ENCODE data around the gene ELL3.
"Not testable (repeated sequence)": the region's sequence is repeated elsewhere in the genome, so short reads cannot be mapped to it uniquely, and the experiment has no call there.

The ELL3 gene

DNA sequence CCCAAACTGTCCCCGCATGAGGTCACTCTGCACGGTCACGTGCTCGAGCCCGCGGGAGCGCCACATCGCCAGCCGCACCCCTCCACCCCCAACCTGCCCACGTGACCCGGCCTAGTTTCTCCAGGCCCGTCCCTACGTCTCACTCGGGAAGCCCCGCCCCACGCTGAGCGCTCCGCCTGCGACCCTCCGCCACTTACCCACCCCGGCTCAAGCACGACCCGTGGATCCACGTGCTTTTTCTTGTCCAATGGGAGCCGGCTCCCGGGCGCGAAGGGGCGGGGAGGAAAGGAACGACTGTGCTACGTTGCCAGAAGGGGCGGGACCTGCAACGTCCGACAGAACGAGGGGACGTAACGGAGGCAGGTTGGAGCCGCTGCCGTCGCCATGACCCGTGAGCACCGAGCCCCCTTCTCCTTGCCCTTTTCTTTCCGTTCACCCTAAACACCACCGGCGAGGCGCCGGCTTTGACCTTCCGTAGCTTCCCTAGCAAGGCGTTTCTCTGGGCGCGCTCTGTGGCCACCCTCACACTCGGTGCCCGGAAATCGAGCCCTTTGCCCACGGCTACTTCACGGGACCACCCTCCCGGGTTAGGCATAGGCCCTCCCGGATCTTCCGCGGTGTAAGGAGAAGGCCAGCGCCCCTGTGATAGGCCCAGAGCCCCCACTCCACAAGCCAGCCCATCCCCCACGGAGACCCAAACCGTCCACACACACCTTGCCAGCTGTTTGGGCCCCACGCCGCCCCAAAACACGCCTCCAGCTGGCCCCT is 15.4 kb upstream of the ELL3 start, which contains the start of gene SERF2:
Gene SERF2 (plus strand): TSS at position 328 of the 768 bp plus-strand sequence. CDS start 57 bp downstream, at position 385.
- DNase-seq (ENCODE audit: low read depth in 2 of 2), result peak; percentile 99

DNA sequence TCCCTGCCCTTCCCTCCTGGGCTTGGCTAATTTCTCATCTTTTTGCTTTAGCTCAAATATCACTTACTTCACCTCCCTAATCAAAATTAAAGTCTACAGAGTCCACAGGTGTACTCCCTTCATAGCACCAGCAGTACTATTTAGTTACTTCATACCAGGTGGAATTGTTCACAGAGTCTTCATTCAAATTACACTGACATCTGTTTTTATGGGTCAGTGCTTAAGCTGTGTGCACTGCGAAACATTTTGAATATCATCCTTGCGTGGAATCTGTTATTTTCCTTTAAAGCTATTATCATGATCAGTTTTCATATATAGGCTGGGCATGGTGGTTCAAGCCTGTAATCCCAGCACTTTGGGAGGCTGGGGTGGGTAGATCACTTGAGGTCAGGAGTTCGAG is 12.6 kb upstream of the ELL3 start:
- DNase-seq (ENCODE audit: low read depth in 2 of 2), result no peak

DNA sequence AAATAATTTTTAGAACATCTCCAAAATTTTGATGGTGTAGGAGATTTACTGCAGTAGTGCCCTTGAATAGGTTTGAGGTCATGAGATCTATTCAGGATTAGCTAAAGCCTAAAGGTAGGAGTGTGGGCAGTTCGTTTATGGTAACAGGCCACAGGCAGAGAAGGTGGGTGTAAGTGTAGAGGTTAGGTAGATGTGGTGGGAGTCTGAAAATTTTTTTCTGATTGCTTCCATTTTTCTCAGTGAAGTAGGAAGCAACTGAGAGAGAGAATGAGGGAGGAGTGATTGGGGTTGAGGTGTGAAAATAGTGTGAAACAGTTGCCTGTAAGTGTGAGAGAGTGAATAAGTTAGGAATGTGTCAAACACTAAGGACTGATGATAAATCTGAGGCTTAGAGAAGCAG is 2.2 kb upstream of the ELL3 start:
- no peak for DNase-seq (ENCODE audit: low read depth in 2 of 2)

DNA sequence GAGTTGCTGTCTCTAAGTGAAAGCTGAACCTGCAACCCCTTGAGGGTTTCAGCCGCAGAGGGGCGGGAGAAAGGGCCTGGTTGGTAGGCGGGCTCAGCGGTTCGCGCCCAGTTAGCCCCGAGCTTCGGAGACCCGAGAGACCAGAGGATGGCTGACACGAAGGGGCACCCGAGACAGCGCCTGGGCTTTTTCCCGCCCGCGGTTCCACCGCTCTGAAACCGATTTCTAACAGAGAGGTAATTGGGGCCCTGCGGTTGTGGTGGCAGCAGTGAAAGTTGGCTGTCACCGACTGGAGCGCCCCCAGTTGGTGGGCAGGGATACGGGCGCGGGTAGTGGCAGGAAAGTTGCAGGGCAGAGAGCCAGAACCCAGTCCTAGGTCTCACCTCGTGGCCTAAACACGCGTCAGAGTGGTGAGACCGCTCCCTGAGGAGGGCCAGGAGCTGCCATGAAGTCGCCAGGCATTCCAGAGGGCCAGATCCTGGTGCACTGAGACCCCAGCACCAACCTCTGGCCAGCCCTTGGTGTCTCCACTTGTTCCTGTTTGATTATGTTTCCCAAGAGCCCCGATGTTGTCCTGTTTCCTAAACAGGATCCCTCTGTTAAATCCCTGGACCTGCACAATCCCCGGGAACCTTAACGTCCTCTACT is 625 bp upstream of the ELL3 start:
- peak; percentile 58 to 67 for DNase-seq (ENCODE audit: low read depth in 2 of 2)

DNA sequence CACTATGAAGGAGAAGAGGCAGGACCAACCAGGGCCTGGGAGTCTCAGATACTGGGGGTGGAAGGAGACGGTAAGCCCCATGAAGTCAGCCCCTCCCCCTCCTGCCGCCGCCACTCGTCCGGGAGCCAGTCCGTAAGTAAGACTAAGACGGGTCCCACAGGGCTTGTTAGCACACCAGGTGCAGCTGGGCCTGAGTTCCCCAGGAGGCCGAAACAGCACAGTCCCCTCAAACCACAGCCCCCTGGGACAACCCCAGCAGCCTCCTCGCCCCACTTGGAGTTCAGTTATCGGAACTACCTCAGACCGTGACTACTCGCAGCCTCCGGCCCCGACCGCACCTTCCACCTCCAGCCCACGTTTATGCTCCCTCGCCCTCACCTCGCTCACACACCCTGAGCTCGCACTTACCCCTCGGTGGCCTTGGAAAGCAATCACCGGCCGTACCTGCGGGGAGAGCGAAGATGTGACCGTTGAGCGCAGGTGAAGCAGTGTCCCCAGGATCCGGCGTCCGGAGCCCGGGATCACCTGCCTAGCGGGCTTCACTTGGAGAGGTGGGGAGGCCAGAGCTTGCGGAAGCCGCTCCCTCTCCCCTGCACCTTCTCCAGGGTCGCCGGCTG is 557 bp downstream of the ELL3 start:
- DNase-seq (ENCODE audit: low read depth in 2 of 2), result no peak

DNA sequence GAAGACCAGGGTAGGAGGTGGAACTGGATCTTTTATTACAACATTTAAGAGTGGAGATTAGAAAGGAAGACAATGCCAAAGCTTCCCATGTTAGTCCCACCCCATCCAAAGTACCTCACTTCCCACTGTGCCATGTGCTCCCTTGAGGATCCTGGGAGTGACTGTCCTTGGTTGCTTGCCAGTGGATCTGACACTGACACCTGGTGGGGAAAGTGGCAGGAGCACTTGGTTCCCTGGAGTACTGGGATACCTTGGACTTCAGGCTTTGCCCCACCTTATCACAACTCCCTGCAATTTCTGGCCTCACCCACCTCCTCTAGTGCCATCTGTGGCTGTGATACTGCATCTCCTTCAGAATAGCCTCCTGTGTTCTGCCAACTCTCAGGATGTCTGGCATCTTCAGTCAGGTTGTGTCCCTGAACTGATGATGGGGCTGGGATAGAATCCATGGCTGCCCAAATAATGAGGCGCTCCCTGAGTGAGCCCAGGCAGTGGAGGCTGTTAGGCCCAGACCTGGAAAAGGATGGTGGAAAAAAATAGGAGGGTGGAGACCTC is 1.3 kb downstream of the ELL3 start:
- DNase-seq (ENCODE audit: low read depth in 2 of 2), result no peak

DNA sequence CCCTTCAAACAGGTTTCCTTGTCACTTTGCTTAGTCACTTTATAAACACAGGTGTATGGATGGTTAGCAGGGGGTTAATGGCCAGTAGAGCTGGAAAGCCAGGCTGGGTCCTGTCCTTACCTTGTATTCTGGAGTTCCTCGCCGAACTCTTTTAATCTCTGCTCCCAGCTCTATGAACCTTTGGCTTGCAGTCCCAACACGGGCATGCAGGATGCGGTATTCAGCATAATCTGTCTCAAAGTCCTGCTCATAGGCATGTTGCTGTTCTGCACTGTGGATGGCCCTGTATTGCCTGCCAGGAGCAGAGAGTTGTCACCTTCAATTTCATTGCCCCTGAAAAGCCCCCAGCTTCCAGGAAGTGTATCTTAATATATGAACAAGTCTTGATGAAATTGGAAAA is 2.7 kb downstream of the ELL3 start:
- no peak for DNase-seq (ENCODE audit: low read depth in 2 of 2)

DNA sequence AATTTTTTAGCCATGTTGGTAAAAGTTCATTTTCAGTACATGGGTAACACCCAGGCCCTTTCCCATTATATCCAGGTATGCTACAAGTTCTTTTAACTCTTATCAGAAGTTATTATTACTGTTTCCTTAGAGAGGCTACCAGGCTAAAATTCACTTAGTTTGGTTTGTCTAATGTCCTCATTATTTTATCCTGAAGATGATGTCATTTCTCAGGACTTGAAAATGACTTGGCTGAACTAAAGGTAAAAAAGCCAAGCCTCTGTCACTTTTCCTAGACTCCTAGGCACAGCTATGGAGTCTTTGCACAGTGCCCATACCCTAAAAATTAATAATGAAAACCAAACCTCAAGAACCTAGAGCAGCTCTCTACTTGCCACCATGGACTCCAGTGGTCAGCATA is 4.1 kb downstream of the ELL3 start:
- DNase-seq (ENCODE audit: low read depth in 2 of 2), result no peak

DNA sequence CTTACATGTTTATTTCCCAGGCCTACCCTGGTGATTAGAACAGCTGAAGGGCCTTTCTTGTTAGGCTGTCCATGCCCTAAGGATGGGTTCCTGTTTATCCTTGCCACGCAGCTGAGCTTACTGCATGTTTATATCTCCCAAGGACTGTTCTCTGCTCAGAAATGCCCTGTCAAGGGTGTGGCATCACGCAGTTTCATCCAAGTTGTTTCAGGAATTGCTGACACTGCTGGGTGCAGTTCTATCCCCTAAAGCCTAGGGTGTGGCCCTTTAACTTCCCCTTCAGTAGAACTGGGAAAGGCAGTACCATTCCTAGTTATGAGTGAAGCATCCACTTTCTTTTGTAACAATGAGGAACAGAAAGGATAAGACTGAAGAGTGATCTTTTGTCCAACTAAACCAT is 5.0 kb downstream of the ELL3 start:
- DNase-seq (ENCODE audit: low read depth in 2 of 2), result no peak

DNA sequence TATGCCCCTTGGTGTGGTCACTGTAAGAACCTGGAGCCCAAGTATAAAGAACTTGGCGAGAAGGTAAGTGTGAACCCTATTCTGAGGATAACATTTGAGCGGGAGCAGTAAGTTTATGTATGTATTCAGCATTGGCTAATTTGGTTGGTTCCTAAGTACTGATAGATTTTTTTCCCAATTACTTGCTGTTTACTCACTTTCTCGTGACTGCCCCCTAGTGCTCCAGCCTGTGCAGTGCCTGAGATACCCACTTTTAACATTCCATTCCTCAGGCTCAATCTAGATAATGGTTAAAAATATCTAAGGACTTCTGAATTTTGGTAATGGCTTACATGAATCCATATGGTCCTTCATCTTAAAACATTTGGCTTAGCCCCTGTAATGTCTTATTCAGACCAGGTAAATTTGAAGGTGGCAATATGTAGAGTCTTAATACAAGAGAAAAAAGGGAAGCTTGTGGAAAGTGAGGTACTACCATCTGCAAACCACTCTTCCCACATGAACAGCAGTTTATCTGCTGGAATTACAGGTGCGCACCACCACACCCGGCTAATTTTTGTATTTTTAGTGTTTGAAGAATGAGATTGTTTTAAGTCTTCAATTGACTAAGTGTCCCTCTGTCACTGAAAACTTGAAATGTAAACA is 7.1 kb downstream of the ELL3 start:
- peak in 1 of 2 donors; percentile 41 for DNase-seq (ENCODE audit: low read depth in 2 of 2)

DNA sequence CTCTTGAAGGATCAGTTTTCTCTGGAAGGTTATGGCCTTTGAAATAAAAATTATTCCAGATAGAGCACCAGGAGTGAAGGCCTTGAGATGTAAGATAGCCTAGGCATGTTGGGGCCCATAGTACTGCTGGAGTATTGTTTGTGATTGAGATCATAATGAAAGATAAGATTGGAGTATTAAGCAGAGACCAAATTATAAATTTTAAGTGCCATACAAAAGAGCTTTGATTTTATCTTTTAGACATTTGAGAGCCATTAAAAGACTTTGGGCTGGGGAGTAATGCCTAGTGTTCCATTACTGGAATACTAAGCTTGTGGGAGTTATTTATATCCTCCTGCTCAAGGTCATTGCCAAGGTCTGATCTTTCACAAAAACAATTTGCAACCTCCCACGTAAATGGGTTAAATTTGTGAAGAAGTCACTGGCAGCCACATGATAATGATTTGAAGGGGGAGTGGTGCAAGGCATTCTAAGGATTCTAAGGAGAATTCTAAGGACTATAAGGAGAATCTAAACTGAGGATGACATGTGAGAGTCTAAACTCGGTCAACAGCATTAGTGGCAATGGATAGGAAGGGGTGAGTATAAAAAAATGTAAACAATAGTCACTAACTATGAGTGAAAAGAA is 12.8 kb downstream of the ELL3 start:
- no peak for DNase-seq (ENCODE audit: low read depth in 2 of 2)

DNA sequence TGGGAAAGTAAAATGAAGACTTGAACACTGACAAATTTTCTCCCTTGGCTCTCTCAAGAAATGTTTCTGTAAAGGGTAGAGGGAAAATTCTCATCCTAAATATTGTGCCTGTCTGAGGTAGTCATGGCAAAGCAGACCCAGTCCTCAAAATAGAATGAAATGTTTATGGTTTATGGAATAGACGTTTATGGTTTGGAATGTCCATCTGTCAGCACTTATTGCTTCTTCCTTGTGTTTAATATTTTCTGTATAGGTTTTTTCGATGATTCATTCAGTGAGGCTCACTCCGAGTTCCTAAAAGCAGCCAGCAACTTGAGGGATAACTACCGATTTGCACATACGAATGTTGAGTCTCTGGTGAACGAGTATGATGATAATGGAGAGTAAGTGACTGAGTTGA is 13.9 kb downstream of the ELL3 start:
- no peak for DNase-seq (ENCODE audit: low read depth in 2 of 2)

DNA sequence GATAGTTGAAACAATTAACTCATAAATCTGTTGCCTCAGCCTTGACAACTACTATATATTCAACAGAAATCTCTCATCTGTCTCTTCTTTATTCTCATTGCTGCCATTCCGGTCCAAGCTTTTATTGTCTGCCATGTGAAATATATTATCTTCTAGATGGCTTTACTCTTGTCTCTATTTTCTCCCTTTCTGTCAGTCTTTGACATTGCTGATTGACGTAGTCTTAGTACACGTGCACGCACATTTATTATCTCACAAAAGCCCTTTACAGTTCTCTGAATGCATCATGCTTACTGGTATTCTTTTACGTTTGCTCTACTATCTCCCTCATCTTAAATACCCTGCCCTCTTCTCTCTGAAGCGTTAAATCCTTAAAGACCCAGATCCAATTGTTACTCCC is 24.9 kb downstream of the ELL3 start:
- no peak for DNase-seq (ENCODE audit: low read depth in 2 of 2)

DNA sequence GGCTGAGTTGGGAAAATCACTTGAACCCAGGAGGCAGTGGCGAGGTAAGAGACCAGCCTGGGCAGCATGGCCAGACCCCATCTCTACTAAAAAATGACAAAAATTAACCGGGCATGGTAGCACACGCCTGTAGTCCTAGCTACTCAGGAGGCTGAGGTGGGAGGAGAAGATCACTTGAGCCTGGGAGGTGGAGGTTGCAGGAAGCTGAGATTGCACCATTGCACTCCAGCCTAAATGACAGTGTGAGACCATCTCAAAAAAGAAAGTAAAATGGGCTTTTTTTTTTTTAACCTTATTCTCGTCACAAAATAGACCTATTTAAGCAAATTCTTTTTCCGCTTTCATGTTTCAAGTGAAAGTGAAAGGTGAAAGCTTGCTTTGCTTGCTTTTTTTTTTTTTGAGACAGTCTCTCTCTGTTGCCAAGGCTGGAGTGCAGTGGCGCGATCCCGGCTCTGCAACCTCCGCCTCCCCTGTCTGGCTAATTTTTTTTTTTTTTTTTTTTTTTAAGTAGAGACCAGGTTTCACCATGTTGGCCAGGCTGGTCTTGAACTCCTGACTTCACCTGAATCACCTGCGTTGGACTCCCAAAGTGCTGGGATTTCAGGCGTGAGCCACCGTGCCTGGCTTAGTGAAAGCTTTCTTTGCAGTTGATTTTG is 26.9 kb downstream of the ELL3 start:
- no peak for DNase-seq (ENCODE audit: low read depth in 2 of 2)

DNA sequence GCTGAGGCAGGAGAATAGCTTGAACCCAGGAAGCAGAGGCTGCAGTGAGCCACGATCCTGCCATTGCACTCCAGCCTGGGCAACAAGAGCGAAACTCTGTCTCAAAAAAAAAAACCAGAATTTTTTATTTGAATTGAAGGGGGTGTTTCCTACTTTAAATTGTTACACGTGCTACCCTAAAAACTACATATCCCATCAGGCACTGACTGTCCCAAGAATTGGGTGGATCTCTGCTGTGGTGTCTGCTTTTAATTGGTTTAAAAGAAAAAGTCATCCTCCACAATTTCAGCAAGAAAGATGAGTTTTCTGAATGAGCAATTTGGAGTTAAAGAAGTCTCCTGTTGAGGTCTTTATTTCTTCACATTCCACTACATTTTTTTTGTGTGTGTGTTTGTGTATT is 28.4 kb downstream of the ELL3 start:
- no peak for DNase-seq (ENCODE audit: low read depth in 2 of 2)

DNA sequence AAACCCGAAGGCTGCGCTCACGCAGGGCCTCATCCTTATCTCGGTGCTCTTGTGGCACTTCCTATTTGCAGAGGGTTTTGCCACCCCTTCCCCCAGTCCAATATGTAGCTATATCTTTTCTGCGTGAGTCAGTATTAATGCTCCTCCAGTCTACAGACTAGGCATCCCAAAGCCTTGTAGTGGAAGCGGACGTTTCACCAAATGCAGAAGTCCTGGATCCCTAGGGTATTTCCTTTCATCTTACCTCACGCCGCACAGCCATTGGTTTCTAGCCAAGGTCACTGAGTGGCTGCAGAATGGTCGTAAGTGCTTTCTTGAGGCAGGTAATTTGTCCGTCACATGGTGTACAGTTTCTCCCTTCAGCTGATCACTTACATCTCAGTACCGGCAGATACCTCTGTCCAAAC is 29.9 kb downstream of the ELL3 start:
- DNase-seq (ENCODE audit: low read depth in 2 of 2), result not testable (repeated sequence)

DNA sequence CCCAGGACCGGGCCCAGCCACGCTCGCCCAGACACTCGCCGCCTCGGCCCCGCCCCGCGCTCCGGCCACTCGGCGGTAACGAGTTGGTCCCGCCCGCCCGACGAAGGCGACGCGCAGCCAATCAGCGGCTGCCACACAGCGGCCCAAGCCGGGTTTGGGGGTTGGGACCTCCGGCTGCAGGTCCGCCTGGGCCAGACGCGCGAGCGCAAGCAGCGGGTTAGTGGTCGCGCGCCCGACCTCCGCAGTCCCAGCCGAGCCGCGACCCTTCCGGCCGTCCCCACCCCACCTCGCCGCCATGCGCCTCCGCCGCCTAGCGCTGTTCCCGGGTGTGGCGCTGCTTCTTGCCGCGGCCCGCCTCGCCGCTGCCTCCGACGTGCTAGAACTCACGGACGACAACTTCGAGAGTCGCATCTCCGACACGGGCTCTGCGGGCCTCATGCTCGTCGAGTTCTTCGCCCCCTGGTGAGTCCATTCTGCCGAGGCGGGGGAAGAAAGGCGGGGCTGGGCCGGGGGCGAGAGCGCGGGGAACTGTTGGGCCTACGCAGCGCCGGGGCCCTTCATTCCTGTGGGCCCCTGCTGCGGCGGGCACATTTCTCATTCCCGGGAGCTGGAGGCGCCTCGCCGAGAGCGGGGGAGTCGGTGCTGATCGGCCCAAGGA is 30.4 kb downstream of the ELL3 start, which contains the start of gene PDIA3:
Gene PDIA3 (plus strand): TSS at position 194 of the 658 bp plus-strand sequence. CDS start 102 bp downstream, at position 296.
- peak; percentile 76 for DNase-seq (ENCODE audit: low read depth in 2 of 2)

DNA sequence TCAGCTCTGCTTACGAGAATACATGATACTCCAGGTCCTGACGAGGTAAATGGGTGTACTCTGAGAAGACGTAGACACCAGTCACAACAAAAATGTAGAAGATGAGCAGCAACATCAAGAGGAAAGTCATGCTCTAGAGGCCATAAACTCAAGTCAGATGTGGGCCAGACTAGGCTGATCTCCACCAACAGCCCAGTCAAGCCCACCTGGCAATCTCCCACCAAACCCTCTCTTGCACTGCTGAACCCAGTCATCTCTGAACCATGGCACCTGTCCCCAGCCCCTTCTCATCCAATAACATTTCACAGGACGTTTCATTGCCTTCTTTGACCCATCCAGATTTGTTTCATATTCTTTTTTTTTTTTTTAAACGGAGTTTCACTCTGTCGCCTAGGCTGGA is 41.4 kb downstream of the ELL3 start:
- DNase-seq (ENCODE audit: low read depth in 2 of 2), result no peak

DNA sequence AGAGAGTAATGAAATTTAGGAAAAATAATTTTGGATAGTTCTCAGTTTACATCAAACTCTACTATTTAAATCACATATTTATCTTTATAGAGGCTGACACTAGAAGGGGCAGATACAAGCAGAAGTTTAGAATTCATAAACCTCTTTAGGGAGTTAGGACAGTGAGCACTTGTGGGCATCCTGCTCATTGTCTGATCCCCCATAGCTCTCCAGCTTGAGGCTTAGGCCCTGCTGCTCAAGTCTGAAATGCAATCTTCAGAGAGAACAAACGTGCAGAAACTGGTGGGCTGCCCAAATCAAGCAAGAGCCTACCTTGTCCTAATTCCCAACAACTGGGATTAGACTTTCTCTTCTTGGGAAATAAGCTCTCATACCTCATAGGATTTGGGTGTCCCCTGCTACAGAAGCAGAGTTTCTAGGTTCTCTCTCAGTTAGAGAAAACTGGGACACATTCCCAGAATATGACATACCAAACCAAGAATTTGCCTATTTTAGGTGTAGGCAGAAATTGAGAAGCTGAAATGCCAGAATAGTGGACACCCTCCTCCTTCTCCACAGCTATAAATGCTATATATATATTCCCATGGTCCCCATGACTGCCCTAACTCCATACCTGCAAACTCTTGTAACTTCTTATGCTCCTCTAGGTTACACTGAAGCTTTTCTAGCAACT is 48.6 kb downstream of the ELL3 start:
- not testable (repeated sequence) for DNase-seq (ENCODE audit: low read depth in 2 of 2)

DNA sequence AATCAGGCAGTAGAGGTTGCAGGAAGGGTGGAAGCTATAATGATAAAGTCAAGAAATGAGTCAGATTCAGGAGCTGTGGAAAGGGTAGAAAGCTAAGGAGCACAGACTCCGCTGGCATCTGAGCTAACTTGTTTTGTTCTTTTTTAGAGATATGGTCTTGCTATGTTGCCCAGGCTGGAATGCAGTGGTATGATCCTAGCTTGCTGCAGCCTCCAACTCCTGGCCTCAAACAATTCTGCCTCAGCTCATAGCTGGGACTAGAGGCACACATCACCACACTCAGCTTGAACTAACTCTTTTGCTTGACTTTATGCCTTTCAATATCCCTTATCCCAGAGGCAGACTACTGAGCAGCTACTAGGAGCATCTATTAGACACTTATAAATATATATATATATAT is 50.5 kb downstream of the ELL3 start:
- not testable (repeated sequence) for DNase-seq (ENCODE audit: low read depth in 2 of 2)
